Lower leg skin (tissue), 4 donors: ENCODE results near the gene TIGIT. TPM values are rescaled to one million over a fixed set of nuclear protein-coding genes. Genes with fewer than 3 reads are reported as not detected.

Experiments
- DNase-seq, 2 donors: peaks; one replicate each; pipeline ENCODE4 v3.0.0-alpha.2; 2019; ENCODE audit warnings: low spot score in 2 of 2
- H3K4me3 ChIP-seq: fragments of 200-600 bp; sonication (generic); 2 replicates; pipeline ENCODE4 v1.5.1; 2017; ENCODE audit warnings: mild to moderate bottlenecking, low read depth; ENCODE audit not compliant: poor library complexity, severe bottlenecking
- POLR2A ChIP-seq, 2 donors: fragments of 450-650 bp; IDR thresholded peaks; one replicate each; pipeline ENCODE4 v1.6.1; 2016 to 2017; ENCODE audit warnings: antibody characterized with exemption in 2 of 2, mild to moderate bottlenecking in 1 of 2, moderate library complexity in 1 of 2
- WGBS, 2 donors: methylation state at CpG; one replicate each; pipeline ENCODE4 v1.1.5; 2018; 5-methylcytosine and 5-hydroxymethylcytosine counted together
- intact Hi-C: fragments of 100-400 bp; cut with DNase I; formaldehyde crosslinking; loops from one replicate; pipeline ENCODE4 v1.15.0; 2023; ENCODE audit warnings: low total_unique reads
- total RNA-seq, 4 donors: library from RNA; depleted of rRNA; stranded (reverse); fragments of >200 nt; gene quantifications; one replicate each; pipeline ENCODE4 v1.1.0, GENCODE V29; 2016
- TF ChIP-seq, protein P1 (sequence below), 3 donors: fragments of 450-650 bp; IDR thresholded peaks; one replicate each; pipeline ENCODE4 v1.5.1; 2016; ENCODE audit warnings: antibody characterized with exemption in 3 of 3, mild to moderate bottlenecking in 3 of 3, moderate library complexity in 2 of 3

Gene TIGIT
- total RNA-seq, 4 donors from 2014 or later = 1.2 TPM; not detected in 3

DNA sequence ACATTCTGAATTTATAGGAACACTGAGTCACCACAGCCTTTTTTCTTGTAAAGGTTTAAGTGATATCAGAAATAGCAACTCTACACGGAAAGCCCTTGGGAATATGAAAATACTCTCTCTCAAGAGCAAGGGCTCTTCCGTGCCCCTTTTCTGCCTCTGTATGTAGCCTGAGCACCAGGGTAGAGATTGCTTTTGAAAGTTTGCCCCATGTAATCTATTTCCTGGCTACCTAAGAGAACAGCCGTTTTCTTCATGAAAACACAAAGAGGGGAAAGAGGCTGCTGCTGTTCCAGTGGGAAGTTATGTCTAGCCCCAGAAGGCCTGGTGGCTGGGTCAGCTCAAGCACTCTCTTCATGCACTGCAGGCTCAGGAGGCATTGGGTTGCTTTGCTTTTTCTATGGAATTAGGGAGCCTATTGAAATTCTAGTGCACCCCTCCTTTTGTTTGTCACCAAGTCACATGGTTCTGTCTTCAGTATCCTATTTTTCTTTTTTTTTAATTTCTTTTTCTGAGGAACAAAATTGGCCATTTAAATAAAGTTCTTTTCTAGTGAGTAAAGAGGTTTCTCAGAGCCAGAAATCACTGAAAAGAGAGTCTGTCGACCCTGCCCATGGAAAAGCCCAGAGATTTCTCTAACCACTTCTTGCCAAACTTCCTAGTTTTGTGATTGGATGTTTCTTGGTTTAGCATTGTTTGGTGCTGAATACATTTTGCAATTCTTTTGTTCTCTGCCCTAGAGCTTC lies 39.5 kb downstream of the TIGIT start:
- no peak overlapping the region for H3K4me3 ChIP-seq
- WGBS, 2 donors = 81% methylated on average over 4 of the region's 4 CpGs
- no peak for TF ChIP-seq POLR2A (IDR thresholded peaks at IDR 0.05)
- TF ChIP-seq, protein P1, sequence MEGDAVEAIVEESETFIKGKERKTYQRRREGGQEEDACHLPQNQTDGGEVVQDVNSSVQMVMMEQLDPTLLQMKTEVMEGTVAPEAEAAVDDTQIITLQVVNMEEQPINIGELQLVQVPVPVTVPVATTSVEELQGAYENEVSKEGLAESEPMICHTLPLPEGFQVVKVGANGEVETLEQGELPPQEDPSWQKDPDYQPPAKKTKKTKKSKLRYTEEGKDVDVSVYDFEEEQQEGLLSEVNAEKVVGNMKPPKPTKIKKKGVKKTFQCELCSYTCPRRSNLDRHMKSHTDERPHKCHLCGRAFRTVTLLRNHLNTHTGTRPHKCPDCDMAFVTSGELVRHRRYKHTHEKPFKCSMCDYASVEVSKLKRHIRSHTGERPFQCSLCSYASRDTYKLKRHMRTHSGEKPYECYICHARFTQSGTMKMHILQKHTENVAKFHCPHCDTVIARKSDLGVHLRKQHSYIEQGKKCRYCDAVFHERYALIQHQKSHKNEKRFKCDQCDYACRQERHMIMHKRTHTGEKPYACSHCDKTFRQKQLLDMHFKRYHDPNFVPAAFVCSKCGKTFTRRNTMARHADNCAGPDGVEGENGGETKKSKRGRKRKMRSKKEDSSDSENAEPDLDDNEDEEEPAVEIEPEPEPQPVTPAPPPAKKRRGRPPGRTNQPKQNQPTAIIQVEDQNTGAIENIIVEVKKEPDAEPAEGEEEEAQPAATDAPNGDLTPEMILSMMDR (IDR thresholded peaks at IDR 0.05) = no peak

DNA sequence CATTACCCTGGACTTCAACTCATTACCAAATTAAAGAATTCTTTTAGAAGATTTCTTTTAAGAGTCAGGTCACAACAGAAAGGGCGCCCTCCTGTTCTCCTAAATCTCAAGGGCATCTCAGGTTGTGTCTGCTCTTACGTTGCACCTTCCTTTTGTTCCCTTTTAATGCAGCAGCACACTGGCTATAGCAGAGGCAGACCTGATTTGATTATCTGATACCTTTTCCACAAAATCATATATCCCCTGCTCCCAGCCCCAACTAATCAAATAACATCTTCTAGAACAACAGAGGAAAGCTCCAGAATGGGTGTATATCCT lies 40.1 kb downstream of the TIGIT start:
- no peak for TF ChIP-seq POLR2A (IDR thresholded peaks at IDR 0.05)
- TF ChIP-seq, protein P1 (IDR thresholded peaks at IDR 0.05) = no peak
- no peak for DNase-seq
- no peak overlapping the region for H3K4me3 ChIP-seq
- intact Hi-C loops = no loop called here
- WGBS, 2 donors = 93 to 96% methylated on average over 2 of the region's 2 CpGs

More for the DNA sequence above, 39.5 kb downstream of the TIGIT start:
- intact Hi-C loops = no loop called here
- DNase-seq = no peak

DNA sequence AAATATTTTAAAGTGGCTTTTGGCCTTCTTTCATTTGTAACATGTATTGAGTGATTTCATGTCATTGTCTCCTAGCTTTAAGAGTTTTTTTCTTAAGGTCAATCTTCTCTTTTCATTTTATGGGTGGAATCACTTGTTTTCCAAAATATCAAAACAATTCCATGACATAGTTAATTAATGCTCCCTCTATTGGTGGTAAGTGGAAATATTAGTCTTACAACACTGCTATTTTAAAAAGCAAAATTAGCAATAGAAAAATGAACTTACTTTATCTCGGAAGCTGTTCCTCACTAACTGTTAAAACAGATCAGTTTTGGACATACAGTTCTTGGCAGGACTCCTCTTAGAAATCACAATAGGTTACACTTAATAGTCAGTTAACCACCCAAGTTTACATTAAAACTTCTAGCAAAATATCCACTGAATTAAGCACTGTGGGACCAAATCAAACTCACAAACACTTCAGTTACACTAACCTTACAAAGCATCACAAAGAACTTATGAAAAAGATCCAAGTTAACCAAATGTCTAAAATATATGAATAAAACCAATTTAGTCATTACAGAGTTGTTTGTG lies 42.4 kb downstream of the TIGIT start:
- intact Hi-C loops = no loop called here
- DNase-seq = no peak
- WGBS, 2 donors = 80 to 98% methylated on average over 1 of the region's 1 CpG
- no peak for TF ChIP-seq POLR2A (IDR thresholded peaks at IDR 0.05)
- TF ChIP-seq, protein P1 (IDR thresholded peaks at IDR 0.05) = no peak
- H3K4me3 ChIP-seq = no peak overlapping the region

DNA sequence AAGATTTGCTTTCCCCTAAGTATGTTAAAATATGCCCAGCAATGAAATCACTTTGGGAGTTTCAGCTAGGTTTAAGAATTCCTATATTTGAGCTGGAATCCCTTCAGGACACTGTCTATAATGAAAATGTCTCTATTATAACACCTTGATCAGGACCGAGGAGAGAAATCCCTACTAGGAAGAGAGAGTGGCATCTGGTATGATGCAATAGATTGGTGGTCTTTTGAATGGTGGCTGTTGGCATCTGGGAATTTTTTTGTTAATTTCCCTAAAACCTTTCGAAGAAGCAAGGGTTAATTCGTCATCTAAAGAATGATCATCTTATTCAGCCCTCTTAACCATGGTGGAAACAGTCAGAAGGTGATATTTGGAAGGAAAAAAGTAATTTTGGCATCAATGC lies 43.0 kb downstream of the TIGIT start:
- intact Hi-C loops = no loop called here
- no peak overlapping the region for H3K4me3 ChIP-seq
- TF ChIP-seq, protein P1 (IDR thresholded peaks at IDR 0.05) = no peak
- no peak for TF ChIP-seq POLR2A (IDR thresholded peaks at IDR 0.05)
- WGBS, 2 donors = 82 to 89% methylated on average over 3 of the region's 3 CpGs
- DNase-seq = no peak

DNA sequence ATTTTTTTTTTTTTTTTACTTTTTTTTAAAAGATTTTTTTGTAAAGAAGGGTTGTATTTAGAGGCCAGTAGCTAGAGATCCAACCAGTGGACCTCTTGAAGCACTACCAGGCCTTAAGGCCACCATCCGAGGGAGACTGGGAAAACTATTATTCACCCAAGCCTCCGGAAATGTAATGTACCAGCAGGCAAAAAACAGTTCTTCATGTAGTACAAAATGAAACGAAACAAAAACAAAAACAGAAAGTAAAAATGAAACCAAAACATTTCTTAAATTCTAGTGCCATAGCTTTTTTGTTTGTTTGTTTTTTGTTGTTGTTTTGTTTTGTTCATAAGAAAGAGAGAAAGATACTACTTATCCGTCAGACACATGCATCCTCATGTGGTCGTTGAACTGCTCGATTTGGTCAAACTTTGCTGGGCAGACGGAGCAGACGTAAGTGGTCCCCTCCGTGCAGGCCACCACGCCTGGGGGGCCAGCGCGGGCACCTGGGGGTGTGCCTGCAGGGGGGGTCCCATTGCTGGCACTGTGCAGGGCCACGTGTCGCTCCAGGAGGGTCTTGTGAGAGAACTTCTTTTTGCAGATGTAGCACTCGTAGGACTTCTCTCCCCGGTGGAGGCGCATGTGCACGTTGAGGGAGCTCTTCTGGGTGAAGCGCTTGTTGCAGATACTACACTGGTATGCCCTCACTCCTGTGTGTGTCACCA lies 45.0 kb downstream of the TIGIT start:
- no peak overlapping the region for H3K4me3 ChIP-seq
- WGBS, 2 donors = 92 to 95% methylated on average over 19 of the region's 19 CpGs
- intact Hi-C loops = no loop called here
- TF ChIP-seq POLR2A (IDR thresholded peaks at IDR 0.05) = no peak
- TF ChIP-seq, protein P1 (IDR thresholded peaks at IDR 0.05) = no peak
- no peak for DNase-seq
